Neutrophil (primary cell): Measurements from ENCODE around the gene LEFTY2.
"Not testable (repeated sequence)": the region's sequence is repeated elsewhere in the genome, so short reads cannot be mapped to it uniquely, and the experiment has no call there.

Experiments used
- H3K27ac ChIP-seq: fragments of 200-600 bp; sonication (generic); 2 replicates; pipeline ENCODE4 v1.5.1; 2016; ENCODE audit warnings: mild to moderate bottlenecking, moderate library complexity
- H3K27me3 ChIP-seq: fragments of 200-600 bp; sonication (generic); 2 replicates; pipeline ENCODE4 v1.6.0; 2016; ENCODE audit warnings: mild to moderate bottlenecking
- H3K36me3 ChIP-seq: fragments of 200-600 bp; sonication (generic); 2 replicates; pipeline ENCODE4 v1.5.1; 2017
- H3K4me1 ChIP-seq, 2 experiments: fragments of 200-600 bp in 1 of 2; sonication (generic) in 1 of 2; 1 replicate in 1 of 2; 2 replicates in 1 of 2; pipeline versions ENCODE4 v1.5.1 to v1.6.1; 2013 to 2016; ENCODE audit warnings: low read depth in 1 of 2, low read length in 1 of 2, mild to moderate bottlenecking in 1 of 2, moderate library complexity in 1 of 2; ENCODE audit not compliant: control insufficient read depth in 1 of 2, insufficient read depth in 1 of 2
- H3K4me3 ChIP-seq, 2 experiments: fragments of 200-600 bp in 1 of 2; sonication (generic) in 1 of 2; 1 replicate in 1 of 2; 2 replicates in 1 of 2; pipeline ENCODE4 v1.5.1; 2013 to 2016; ENCODE audit warnings: low read depth in 1 of 2, low read length in 1 of 2, mild to moderate bottlenecking in 1 of 2, moderate library complexity in 1 of 2
- H3K9me3 ChIP-seq: fragments of 200-600 bp; sonication (generic); 2 replicates; pipeline ENCODE4 v1.5.1; 2016
- TF ChIP-seq, protein P1 (sequence below): fragments of 200-600 bp; sonication (generic); IDR thresholded peaks from 2 replicates; pipeline ENCODE4 v1.5.1; 2016; ENCODE audit warnings: antibody characterized with exemption

The LEFTY2 gene

DNA sequence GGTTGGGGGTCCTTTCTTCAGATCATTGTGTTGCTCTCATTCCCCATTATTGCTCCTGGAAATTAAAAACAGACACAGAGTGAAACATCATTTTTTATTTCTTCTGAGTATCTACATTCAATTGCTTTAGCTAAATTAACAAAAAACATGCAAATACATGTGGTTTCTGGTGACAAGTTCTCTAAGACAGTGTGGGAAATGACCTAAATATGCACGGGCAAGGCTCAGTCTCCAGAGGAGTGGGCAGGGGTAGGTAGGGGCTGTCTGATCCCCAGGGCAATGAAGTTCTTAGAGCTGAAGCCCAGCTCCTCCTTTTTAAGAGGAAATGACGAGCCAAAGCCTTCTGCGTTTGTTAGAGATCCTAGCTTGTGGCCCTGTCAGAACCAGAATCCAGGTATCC is 4.5 kb downstream of the LEFTY2 start:
- TF ChIP-seq, protein P1, sequence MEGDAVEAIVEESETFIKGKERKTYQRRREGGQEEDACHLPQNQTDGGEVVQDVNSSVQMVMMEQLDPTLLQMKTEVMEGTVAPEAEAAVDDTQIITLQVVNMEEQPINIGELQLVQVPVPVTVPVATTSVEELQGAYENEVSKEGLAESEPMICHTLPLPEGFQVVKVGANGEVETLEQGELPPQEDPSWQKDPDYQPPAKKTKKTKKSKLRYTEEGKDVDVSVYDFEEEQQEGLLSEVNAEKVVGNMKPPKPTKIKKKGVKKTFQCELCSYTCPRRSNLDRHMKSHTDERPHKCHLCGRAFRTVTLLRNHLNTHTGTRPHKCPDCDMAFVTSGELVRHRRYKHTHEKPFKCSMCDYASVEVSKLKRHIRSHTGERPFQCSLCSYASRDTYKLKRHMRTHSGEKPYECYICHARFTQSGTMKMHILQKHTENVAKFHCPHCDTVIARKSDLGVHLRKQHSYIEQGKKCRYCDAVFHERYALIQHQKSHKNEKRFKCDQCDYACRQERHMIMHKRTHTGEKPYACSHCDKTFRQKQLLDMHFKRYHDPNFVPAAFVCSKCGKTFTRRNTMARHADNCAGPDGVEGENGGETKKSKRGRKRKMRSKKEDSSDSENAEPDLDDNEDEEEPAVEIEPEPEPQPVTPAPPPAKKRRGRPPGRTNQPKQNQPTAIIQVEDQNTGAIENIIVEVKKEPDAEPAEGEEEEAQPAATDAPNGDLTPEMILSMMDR = no peak
- Histone ChIP-seq H3K4me1 (no peaks in the 10 kb centered on the region), H3K9me3 (no peaks in the 10 kb centered on the region), H3K36me3 (no peaks in the 10 kb centered on the region), H3K4me3 (no peak overlapping the region), H3K27me3 (peaks cover 15% of the 10 kb centered on the region), H3K27ac (no peak overlapping the region)

DNA sequence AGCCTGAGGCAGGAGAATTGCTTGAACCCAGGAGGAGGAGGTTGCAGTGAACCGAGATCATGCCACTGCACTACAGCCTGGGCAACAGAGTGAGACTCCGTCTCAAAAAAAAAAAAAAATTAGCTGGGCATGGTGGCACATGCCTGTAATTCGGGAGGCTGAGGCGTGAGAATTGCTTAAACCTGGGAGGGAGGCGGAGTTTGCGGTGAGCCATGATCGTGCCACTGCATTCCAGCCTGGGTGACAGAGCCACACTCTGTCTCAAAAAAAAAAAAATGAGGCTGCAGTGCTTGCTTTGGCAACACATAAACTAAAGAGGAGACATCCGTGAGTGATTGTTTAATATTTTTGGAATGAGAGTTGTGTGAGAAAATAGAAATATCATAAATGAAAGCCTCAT is 4.9 kb downstream of the LEFTY2 start:
- H3K36me3 ChIP-seq, H3K9me3 ChIP-seq, H3K4me1 ChIP-seq, H3K4me3 ChIP-seq, H3K27ac ChIP-seq: not testable (repeated sequence)
- H3K27me3 ChIP-seq = peaks cover 15% of the 10 kb centered on the region

DNA sequence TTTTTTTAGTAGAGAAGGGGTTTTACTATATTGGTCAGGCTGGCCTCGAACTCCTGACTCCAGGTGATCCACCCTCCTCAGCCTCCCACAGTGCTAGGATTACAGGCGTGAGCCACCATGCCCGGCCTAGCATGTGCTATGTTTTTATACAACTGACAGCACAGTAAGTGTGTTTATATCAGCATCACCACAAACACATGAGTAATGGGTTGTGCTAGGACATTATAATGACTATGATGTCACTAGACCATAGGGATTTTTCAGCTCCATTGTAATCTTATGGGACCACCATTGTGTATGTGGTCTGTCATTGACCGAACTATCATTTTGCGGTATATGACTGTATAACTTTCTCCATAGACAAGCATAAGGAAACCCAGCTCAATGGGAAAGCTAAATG is 6.3 kb downstream of the LEFTY2 start:
- TF ChIP-seq, protein P1 = no peak
- no peak overlapping the region for H3K27ac ChIP-seq
- H3K9me3 ChIP-seq = no peaks in the 10 kb centered on the region
- H3K36me3 ChIP-seq = no peaks in the 10 kb centered on the region
- H3K4me3 ChIP-seq = no peak overlapping the region
- peaks cover 10% of the 10 kb centered on the region for H3K27me3 ChIP-seq
- no peaks in the 10 kb centered on the region for H3K4me1 ChIP-seq

DNA sequence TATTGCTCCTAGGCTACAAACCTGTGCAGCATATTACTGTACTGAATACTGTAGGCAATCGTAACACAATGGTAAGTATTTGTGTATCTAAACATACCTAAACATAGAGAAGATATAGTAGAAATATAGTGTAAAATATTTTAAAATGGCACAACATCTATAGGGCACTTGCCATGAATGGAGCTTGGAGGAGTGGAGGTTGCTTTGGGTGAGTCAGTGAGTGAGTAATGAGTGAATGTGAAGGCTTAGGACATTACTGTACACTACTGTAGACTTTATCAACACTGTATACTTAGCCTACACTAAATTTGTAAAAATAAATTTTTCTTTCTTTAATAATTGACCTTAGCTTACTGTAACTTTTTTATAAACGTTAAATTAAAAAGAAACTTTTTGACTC is 7.9 kb downstream of the LEFTY2 start:
- H3K27ac ChIP-seq = no peak overlapping the region
- no peaks in the 10 kb centered on the region for H3K9me3 ChIP-seq
- TF ChIP-seq, protein P1 = no peak
- no peak overlapping the region for H3K4me3 ChIP-seq
- H3K4me1 ChIP-seq = no peaks in the 10 kb centered on the region
- no peaks in the 10 kb centered on the region for H3K27me3 ChIP-seq
- no peaks in the 10 kb centered on the region for H3K36me3 ChIP-seq

DNA sequence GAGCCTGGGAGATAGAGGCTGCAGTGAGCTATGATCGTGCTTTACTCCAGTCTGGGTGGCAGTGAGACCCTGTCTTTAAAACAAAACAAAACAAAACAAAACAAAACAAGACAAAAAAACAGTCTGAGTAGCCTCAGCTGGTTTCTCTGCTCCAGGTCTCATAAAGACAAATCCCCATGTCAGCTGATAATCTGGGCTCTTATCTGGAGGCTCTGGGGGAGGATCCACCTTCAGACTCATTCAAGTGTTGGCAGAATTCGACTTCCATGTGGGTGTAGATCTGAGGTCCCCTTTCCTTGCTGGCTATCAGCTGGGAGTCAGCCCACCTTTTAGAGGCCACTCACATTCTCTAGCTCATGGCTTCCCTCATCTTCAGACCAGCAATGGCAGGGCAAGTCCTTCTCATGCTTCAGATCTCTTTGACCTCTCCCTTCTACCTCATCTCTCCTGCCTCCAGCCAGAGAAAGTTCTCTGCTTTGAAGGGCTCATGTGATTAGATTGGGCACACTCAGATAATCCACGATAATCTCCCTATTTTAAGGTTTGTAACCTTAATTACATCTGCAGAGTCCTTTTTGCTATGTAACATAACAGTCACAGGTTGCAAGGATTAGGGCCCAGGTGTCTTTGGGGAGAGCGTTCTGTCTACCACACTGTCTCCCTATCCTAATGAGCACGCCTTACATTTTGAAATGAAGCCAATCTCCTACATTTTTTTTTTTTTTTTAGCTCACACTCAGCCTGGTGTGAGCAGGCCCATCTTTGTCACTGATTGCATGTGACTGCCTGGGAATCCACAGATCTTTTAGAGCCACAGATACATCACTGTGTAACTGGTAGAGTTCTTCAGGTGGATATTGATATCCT is 9.5 kb downstream of the LEFTY2 start:
- H3K4me1 ChIP-seq = peaks cover 6% of the 10 kb centered on the region in 2 experiments
- H3K27me3 ChIP-seq = no peaks in the 10 kb centered on the region
- H3K9me3 ChIP-seq = no peaks in the 10 kb centered on the region
- no peak overlapping the region for H3K4me3 ChIP-seq
- TF ChIP-seq, protein P1 = no peak
- H3K36me3 ChIP-seq = no peaks in the 10 kb centered on the region
- H3K27ac ChIP-seq = no peak overlapping the region

DNA sequence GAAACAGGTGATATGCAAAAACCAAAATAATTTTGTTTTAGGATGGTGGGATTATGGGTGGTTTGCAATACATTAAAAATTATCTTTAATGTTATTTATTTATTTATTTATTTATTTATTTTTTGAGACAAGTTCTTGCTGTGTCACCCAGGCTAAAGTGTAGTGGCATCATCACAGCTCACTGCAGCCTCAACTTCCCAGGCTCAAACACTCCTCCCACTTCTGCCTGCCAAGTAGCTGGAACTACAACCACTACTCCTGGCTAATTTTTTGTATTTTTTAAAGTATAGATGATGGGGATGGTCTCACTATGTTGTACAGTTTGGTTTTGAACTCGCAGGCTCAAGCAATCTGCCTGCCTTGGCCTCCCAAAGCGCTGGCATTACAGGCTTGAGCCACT is 10.5 kb downstream of the LEFTY2 start:
- H3K4me3 ChIP-seq = no peak overlapping the region
- no peak overlapping the region for H3K27ac ChIP-seq
- TF ChIP-seq, protein P1 = no peak
- no peaks in the 10 kb centered on the region for H3K36me3 ChIP-seq
- no peaks in the 10 kb centered on the region for H3K27me3 ChIP-seq
- H3K4me1 ChIP-seq = peaks cover 10 to 11% of the 10 kb centered on the region in 2 experiments
- H3K9me3 ChIP-seq = no peaks in the 10 kb centered on the region

DNA sequence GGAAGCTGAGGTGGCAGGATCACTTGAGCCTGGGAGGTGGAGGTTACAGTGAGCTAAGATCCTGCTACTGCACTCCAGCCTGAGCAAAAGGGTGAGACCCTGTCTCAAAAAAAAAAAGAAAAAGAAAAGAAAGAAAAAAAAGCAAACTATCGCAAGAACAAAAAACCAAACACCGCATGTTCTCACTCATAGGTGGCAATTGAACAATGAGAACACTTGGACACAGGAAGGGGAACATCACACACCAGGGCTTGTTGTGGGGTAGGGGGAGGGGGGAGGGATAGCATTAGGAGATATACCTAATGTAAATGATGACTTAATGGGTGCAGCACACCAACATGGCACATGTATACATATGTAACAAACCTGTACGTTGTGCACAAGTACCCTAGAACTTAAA is 11.6 kb downstream of the LEFTY2 start:
- H3K27me3 ChIP-seq, H3K9me3 ChIP-seq, H3K27ac ChIP-seq, H3K36me3 ChIP-seq, H3K4me3 ChIP-seq: not testable (repeated sequence)
- peaks cover 15 to 16% of the 10 kb centered on the region in 2 experiments for H3K4me1 ChIP-seq
